H7 (cell line): Measurements from ENCODE around the gene WDR4. TPM values are rescaled to one million over a fixed set of nuclear protein-coding genes. Genes with fewer than 3 reads are reported as not detected.
A peak's percentile ranks its signal among the peaks of the same experiment; 100 is the strongest.
"Not testable (repeated sequence)": the region's sequence is repeated elsewhere in the genome, so short reads cannot be mapped to it uniquely, and the experiment has no call there.

Experiments used
- DNase-seq: peaks from one replicate; pipeline ENCODE4 v3.0.0; 2012
- H3K27me3 ChIP-seq: 2 replicates; pipeline ENCODE4 v1.6.0; 2011; ENCODE audit warnings: mild to moderate bottlenecking, low read length; ENCODE audit not compliant: control insufficient read depth, insufficient read depth
- H3K36me3 ChIP-seq: replicated peaks from 2 replicates; pipeline ENCODE4 v1.5.1; 2011; ENCODE audit warnings: low read length; ENCODE audit not compliant: control insufficient read depth, insufficient read depth
- H3K4me3 ChIP-seq: 2 replicates; pipeline ENCODE4 v1.5.1; 2011; ENCODE audit warnings: low read depth, mild to moderate bottlenecking, control low read depth, low read length, moderate library complexity; ENCODE audit not compliant: insufficient read depth
- total RNA-seq: library from RNA; depleted of rRNA; stranded (reverse); fragments of >200 nt; shearing (Covaris generic); gene quantifications from 2 replicates; pipeline ENCODE4 v1.2.3, GENCODE V29; 2014

WDR4 gene
- total RNA-seq, 1 experiment from 2014 or later, result 15.3 TPM

DNA sequence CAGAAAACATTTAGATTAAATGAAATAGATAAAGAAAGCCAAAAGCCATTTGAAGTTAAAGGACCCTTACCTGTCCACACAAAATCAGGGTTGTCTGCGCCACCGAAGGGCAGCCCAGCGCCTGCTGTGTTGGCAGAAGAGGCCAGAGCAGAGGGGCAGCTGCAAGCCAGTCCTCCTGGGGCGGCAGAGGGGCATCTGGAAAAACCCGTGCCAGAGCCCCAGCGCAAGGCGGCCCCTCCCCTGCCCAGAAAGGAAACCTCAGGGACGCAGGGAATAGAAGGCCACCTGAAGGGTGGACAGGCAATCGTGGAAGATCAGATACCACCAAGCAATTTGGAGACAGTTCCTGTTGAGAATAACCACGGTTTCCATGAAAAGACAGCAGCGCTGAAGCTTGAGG is 24.5 kb upstream of the WDR4 start:
- no peak for DNase-seq
- Histone ChIP-seq H3K4me3 (no peak overlapping the region), H3K27me3 (no peaks in the 10 kb centered on the region), H3K36me3 (peaks cover 32% of the 10 kb centered on the region)

DNA sequence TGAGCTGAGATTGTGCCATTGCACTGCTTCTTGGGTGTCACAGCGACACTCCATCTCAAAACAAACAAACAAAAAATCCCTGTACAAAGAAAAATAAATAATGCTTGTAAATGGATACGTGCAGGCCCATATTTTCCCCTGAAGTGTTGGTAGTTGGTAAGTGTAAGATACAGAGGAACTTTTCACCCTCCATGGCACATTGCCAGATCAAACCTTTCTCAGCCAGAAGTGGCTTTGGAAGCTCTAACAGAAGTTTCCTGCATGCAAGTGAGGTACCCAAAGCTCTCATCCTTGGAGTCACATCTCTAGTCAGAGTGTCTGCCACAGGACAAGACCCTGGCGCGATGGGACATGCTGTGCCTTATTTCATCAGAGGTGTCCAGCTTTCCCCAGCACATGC is 21.1 kb upstream of the WDR4 start:
- Histone ChIP-seq H3K36me3 (peaks cover 36% of the 10 kb centered on the region), H3K27me3 (no peaks in the 10 kb centered on the region), H3K4me3 (no peak overlapping the region)
- DNase-seq, result no peak

DNA sequence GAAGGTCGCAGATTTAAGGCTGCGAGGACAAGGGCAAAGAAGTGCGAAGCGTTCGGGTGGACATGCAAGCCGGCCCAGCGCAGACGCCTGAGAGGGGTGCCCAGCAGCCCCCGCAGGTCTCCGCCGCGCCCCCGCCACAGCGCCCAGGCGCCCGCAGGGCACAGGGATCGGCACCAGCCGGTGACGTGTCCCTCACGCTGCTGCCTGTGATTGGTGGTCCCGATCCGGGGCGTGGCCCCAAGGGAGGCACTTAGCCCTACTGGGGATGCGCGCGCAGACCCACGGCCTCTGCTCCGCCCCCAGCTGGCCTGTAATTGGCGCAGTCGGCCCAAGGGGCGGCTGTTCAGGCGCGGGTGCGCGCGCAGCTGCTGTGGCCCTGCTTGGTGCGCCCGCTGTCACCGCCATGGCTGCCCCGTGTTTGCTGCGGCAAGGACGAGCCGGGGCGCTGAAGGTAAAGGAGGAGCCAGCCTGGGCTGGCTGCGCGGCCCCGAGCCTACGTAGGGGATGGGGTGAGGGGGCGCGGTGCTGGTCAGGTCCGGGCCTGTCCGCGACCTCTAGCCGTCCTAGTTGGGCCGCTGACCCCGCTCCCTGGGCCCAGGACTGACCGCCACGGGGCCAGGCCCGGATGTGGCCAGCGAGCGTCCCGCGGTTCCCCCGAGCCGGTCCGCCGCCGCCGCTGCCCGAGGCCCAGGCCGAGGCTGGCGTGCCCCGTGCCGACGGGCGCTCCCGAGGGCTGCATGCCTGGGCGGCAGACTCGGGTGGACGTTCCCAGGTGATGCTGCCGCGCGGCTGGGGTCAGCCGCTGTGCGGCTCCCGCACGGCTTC is 13.8 kb upstream of the WDR4 start, which contains the start of gene NDUFV3:
NDUFV3 (plus strand) TSS at position 379 of the 825 bp plus-strand sequence; CDS start at position 404, 25 bp downstream.
- DNase-seq, result peak; percentile 99
- no peaks in the 10 kb centered on the region for H3K27me3 ChIP-seq
- H3K4me3 ChIP-seq, result peak within 1 kb of the TSS; percentile 93
- H3K36me3 ChIP-seq, result peaks cover 8% of the 10 kb centered on the region

DNA sequence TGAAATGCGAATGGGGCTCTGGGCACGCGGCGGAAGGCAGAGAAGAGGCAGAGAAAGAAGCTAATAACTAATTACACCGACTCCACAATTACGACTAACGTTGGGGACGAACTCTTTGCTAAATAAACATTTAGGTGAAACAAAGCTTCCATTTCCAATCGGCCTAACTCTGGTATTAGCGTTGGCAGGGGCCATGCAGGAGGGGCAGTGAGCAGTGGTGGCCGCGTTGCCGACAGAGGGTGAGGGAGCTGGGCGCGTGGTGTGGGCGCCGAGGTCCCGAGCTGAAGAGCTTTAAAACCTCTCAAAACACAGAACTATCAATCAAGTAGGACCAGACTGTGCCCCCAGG is 13.2 kb upstream of the WDR4 start:
- Histone ChIP-seq H3K27me3 (no peaks in the 10 kb centered on the region), H3K36me3 (peaks cover 6% of the 10 kb centered on the region), H3K4me3 (peak overlapping the region; percentile 60)
- DNase-seq, result no peak

DNA sequence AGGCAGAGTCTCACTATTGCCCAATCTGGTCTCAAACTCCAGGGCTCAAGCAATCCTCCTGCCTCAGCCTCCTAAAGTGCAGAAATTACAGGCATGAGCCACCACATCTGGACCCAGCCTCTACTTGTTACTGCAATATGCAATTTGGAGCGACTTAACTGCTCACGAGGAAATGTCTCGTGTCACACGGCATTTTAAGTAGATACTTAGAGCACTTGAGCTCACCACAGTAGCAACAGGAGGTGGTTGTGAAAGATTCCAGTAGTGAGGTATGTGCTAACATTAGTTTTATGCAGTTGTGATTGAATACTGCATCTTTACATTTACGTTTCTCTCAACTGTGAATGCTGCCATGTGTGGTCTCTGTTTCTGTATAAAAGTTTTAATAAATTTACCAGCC is 8.0 kb upstream of the WDR4 start:
- Histone ChIP-seq H3K27me3 (no peaks in the 10 kb centered on the region), H3K36me3 (no peaks in the 10 kb centered on the region), H3K4me3 (no peak overlapping the region)
- no peak for DNase-seq

DNA sequence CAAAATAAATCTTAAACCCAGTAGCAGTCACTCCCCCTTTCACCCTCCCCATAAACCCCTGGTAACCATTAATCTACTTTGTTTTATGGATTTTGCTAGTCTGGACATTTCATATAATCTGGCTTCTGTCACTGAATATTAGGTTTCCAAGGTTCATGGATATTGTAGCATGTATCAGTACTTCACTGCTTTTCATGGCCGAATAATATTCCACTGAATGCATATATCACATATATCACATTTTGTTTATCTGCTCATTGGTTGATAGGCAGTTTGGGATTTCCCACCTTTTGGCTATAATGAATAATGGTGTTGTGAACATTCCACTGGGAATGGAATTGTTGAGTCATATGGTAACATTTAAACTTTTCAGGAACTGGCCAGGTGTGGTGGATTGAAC is 4.6 kb upstream of the WDR4 start:
- no peaks in the 10 kb centered on the region for H3K36me3 ChIP-seq
- no peak overlapping the region for H3K4me3 ChIP-seq
- no peaks in the 10 kb centered on the region for H3K27me3 ChIP-seq
- no peak for DNase-seq

DNA sequence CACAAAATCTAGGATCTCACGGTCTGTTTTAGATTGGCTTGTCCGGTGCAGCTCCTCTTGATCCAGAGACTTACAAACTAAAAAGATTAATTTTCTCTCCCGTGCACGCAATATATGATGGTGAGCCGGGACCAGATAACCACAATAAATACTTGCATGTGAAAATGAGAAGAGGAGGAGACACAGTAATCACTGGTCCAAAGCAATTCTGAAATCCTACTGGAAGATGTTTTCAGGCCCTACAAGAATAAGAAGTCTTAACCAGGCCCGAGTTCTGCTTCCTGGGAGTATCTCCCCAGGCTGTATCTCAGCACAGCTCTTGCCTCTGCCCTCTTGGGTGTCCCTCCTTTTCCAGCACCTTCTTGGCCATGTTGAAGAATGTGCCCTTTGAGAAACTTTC is 1.0 kb upstream of the WDR4 start:
- Histone ChIP-seq H3K4me3 (peak overlapping the region; percentile 98; the same call in 1 of the 2 replicates), H3K36me3 (peaks cover 6% of the 10 kb centered on the region), H3K27me3 (no peaks in the 10 kb centered on the region)
- DNase-seq, result no peak

DNA sequence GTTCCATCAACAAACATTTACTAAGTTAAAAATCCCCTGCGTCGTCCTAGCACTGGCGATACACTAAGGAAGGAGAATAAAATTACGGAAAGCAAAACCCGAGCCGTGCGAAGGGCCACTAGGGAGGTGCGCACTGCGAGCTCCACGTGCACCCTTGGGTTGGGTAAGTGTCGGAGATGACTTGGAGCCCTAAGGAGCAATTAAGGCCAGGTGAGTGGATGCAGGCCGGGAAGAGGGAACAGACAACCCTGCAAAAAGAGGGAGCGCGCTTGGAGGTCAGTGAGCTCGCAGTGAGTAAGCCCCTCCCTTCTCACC is 704 bp downstream of the WDR4 start:
- Histone ChIP-seq H3K27me3 (no peaks in the 10 kb centered on the region), H3K36me3 (peaks cover 10% of the 10 kb centered on the region), H3K4me3 (peak overlapping the region; percentile 98)
- DNase-seq, result no peak

DNA sequence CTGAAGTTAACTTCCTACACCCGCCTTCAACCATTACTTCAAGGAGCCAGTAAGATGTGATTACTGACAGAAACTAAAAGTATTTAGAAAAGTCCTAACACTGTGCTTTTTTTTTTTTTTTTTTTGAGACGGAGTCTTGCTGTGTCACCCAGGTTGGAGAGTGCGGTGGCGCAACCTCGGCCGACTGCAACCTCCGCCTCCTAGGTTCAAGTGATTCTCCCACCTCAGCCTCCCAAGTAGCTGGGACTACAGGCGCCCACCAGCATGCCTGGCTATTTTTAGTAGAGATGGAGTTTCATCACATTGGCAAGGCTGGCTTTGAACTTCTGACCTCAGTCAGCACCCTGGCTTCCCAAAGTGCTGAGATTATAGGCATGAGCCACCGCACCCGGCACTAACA is 3.5 kb downstream of the WDR4 start:
- peaks cover 29% of the 10 kb centered on the region for H3K36me3 ChIP-seq
- not testable (repeated sequence) for H3K27me3 ChIP-seq, H3K4me3 ChIP-seq, DNase-seq

DNA sequence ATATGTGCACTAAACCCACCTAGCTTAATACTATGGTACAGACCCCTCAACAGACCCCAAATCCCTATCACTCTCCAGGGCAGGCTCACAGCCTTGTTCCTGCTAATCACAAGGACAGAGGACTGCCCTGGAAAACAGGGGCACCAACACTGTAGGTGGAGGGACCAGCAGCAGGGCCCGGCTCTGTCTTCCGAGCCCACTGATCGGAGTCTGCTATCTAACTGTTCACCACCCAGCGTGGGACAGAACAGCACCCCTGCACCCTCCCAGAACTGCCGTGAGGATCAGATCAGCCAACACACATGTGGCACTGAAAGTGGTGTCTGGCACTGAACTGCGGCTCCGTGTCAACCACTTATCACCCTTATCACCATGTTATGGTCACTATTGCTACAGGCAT is 6.2 kb downstream of the WDR4 start:
- Histone ChIP-seq H3K27me3 (no peaks in the 10 kb centered on the region), H3K4me3 (no peak overlapping the region), H3K36me3 (peaks cover 44% of the 10 kb centered on the region)
- peak; percentile 6 for DNase-seq

DNA sequence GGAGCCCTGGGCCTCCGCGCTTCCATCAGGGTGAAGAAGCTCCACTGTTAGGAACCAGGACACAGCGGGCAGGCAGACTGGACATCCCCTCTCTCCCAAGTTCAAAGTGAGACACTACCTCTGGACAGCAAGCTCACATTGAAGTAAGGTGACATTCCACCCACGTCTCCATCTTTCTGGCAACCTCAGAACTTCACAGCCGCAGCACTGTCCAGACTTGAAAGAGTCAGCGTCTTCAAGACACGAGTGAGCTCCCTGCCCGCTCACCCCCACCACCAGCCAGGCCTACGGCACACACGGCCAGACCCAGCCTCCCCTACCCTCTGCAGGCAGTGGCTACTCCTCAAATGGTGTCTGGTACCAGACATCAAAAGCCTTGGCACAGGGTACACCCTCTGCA is 11.1 kb downstream of the WDR4 start:
- DNase-seq, result peak; percentile 23
- Histone ChIP-seq H3K27me3 (no peaks in the 10 kb centered on the region), H3K36me3 (peaks cover 40% of the 10 kb centered on the region), H3K4me3 (no peak overlapping the region)

DNA sequence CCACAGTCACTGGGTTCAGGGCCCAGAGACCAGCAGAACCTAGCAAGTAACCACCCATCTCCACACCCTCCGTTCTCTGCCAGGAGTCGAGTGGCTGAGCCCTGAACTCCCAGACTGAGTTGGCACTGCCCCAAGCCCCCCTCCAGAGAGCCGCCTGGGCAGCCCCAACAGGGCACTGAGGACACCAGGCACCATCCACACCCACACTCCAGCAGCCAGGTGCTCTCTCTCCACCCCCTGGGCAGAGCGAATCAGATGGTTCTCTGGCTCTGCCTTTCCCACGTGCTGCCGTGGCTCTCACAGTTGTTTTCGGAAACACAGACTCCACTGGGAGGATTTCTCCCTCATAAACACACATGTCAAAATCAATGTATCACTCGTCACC is 13.6 kb downstream of the WDR4 start:
- peaks cover 39% of the 10 kb centered on the region for H3K36me3 ChIP-seq
- H3K4me3 ChIP-seq, result no peak overlapping the region
- no peaks in the 10 kb centered on the region for H3K27me3 ChIP-seq
- DNase-seq, result no peak

DNA sequence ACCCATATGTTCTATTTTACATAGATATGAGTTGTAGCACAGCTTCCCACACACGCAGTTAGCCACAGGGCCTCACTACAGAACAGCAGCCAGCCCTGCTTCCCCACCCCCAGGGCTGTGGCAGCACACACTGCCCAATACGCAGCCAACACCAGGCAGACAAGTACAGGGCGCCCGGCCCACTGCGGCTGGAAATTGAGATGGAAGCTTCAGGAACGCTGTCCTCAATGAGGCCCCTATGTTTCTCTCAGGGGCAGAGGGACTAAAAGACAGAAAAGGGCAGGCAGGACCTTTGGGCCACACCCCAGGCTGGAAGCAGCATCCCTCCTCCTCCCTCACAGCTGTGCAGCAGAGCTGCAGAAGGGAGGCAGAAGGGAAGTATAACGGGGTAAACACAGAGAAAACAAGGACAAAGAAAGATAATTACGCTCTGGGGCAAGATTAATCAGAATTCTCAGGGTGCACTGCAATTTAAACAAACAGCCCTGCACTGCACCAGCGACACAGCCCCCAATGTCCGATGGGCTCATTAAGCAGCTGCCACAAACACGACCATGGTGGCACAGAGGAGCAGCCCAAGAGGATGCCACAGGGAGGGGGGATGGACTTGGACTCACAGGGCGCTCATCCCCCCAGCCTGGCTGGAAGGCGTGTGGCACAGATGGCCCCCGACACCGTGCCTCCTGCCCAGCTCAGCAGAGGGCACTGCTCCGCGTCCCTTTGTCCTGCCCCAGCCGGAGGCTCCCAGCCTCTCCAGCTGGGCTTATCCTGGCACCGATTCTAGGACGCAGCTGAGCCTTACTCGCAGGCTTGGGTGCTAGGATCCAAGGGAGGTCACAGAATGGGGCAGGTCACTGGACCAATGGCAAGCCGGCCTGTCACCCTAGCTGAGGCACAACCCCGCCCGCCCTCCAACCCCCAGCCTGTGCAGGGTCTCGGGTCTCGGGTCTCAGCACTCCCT is 14.2 kb downstream of the WDR4 start:
- peak; percentile 65 for DNase-seq
- Histone ChIP-seq H3K36me3 (peaks cover 38% of the 10 kb centered on the region), H3K4me3 (no peak overlapping the region), H3K27me3 (no peaks in the 10 kb centered on the region)

DNA sequence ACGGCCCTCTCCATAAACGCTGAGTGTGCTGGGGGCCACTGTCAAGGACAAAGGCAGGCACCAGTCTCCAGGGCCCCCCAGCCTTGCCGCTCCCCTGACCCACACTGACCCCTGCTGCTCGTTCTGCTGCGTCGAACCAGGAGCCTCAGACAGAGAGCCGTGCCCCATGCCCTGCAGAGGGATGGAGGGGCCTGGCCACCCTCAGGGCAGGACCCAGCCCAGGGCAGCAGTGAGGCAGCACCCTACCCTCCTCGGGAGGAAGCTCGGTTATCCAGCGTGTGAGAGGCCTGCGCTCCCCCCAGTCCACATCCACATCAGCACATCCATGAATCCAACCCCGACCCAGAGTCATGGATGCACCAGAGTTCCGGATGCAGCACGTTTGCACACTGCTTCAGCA is 15.1 kb downstream of the WDR4 start:
- DNase-seq, result peak; percentile 73
- Histone ChIP-seq H3K4me3 (no peak overlapping the region), H3K27me3 (no peaks in the 10 kb centered on the region), H3K36me3 (peaks cover 38% of the 10 kb centered on the region)

DNA sequence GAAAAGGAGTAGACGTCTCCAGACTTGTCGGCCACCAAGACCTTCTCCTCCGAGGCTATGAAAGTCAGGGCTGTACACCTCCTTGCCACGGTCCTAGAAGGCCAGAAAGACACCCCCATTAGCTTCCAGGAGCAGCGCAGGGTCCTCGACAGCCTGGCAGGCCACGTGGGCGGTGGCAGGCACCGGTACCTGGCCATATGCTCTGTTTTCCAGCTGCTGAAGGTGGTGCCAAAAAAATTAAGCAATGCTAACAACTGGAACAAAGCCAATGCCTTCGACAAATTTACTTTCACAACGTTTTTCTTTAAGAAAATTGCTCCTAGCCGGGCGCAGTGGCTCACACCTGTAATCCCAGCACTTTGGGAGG is 15.9 kb downstream of the WDR4 start:
- Histone ChIP-seq H3K27me3 (no peaks in the 10 kb centered on the region), H3K4me3 (no peak overlapping the region), H3K36me3 (peaks cover 34% of the 10 kb centered on the region)
- DNase-seq, result no peak
